GOT3 (cell line): ENCODE results near the gene CGB8.
"Not testable (repeated sequence)": the region's sequence is repeated elsewhere in the genome, so short reads cannot be mapped to it uniquely, and the experiment has no call there.

Source experiments
- DNase-seq: peaks from one replicate; lab custom pipeline; 2025; ENCODE audit warnings: mixed read lengths; lab: John Stamatoyannopoulos, UW

CGB8 gene

GRCh38 chr19:49030323-49030722 lies 18.6 kb downstream of the CGB8 start:
- not testable (repeated sequence) for DNase-seq

DNA sequence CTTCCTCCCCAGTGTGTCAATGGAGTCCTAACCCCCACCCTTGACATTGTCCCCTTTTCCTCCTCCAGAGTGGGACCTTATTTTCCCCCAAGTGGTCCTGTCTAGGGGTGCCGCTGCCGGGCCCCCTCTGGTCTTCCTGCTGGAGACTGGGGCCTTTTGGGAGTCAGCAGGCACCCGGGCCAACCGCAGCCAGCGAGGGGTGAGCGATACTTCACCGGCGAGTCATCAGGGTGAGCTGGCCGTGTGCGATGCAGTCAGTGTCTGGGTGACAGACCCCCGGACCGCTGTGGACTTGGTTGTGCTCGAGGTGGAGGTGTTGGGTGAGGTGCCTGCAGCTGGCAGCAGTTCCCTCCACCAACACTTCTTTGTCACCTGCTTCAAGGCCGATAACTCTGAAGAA lies 19.2 kb downstream of the CGB8 start:
- DNase-seq = not testable (repeated sequence)

DNA sequence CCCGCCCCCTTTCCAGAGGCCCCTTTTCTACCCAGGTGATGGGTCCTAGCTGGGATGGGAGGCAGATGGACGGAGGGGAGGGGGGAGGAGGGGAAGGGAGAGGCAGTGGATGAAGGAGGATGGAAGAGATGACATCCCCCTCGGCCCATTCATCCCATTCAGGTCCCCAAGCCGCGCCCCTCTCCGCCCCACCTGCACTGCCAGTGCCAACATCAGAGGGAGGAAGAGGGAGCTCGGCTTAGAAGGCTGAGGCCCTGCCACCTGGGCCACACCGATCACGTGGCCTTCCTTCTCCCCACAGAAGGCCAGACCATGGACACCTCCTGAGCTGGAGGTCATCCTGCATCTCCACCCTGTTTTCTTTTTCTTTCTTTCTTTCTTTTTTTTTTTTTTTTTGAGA lies 20.2 kb downstream of the CGB8 start:
- not testable (repeated sequence) for DNase-seq

DNA sequence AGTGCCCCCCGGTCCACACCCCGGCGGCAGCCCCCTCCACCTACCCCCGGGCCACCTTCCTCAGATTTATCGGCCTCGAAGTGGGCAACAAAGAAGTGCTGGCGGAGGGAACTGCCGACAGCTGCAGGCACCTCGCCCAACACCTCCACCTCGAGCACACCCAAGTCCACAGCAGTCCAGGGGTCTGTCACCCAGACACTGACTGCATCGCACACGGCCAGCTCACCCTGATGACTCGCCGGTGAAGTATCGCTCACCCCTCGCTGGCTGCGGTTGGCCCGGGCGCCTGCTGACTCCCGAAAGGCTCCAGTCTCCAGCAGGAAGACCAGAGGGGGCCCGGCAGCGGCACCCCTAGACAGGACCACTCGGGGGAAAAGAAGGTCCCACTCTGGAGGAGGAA lies 23.3 kb downstream of the CGB8 start:
- not testable (repeated sequence) for DNase-seq

- not testable (repeated sequence) for DNase-seq
Measured at GRCh38 chr19:49025088-49025487, 23.8 kb downstream of the CGB8 start.

DNA sequence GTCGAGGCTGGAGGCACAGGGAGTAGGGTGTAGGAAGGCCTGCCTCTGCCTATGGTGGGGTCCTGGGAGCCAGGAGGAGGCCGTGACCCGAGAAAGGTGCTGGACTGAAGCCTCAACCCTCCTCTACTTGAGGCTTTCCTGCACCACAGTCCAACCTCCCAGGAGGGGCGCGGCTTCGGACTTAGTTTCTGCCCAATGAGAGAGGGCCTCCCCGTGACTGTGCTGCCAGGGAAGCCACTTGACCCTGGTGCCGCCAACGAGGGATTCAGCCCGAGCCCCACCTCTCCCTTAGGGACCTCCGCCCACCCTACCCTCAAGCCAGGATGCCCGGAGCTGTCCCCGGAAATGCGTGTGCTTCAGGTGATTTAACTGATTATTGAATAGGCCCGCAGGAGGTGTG lies 24.7 kb downstream of the CGB8 start, which contains the start of gene CGB3:
CGB3 (minus strand) TSS at position 101 of the 400 bp plus-strand sequence. CDS start 362 bp downstream, outside the sequence.
- DNase-seq = not testable (repeated sequence)

DNA sequence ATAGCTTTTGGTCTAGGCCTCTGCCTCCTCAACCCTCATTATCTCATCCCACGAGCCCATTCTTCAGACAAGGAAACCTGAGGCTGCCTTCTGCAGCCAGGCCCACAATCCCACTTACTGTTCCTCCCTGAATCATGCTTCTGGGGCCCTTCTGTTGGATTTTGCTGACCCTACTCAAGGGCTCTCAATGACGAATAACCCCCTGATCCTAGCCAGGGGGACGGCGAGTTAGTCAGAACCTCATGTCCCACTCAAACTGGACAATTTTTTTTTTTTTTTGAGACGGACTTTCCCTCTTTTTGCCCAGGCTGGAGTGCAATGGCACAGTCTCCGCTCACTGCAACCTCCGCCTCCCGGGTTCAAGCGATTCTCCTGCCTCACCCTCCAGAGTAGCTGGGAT lies 26.8 kb downstream of the CGB8 start:
- DNase-seq = no peak

DNA sequence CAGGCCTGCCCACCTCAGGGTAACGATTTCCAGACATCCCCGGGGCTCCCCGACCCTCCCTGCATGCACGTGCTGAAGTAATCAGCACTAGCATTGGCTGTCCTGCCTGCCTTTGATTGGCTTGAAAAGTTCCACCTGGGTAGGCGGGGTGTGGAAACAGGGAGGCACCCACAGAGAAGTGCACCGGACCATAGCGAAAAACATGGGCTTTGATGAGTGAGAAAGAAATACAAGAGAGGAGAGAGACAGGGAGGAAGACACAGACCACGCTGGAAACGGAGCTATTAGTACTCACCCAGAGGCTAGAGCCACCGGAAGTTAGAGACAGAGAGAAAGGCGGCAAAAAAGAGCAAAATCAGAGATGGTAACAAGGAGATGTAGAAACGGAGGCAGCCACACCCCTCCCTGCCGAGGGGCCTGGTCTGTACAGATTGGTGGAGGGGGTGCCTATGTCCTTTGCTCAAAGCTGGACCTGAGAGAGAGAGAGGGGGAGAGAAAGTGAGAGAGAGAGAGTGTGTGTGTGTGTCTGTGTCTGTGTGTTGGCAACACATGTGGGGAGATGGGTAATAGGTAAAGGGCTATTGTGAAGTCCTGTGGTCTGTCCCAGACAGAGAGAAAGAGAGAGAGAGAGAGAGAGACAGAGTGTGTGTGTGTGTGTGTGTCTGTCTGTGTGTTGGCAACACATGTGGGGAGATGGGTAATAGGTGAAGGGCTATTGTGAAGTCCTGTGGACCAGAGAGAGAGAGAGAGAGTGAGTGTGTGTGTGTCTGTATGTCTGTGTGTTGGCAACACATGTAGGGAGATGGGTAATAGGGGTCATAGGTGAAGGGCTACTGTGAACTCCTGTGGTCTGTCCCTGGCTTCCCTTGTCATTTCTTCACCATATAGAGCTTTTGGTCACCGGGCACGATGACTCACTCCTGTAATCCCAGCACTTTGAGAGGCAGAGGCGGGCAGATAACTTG lies 27.7 kb downstream of the CGB8 start:
- no peak for DNase-seq

DNA sequence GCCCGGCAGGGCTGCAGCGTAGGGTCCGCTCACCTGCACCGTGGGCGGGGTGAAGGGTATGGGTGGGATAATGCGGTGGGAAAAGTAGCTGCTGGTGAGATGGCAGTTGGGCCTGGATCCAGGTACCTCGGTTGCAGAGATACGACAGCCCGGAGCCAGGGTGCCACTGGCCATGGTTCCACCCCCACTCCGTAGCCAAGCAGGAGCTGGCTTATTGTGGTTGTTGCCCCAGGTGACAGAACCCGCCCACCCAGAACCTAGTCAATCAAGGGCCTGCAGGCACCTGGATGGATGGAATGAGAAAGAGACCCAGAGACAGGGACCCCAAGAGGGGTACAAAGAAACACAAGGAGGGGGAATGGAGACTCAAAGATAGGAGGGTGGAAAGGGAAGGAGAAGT lies 28.6 kb downstream of the CGB8 start:
- DNase-seq = no peak

- DNase-seq = no peak
Measured at GRCh38 chr19:49019242-49019932, 29.5 kb downstream of the CGB8 start.

DNA sequence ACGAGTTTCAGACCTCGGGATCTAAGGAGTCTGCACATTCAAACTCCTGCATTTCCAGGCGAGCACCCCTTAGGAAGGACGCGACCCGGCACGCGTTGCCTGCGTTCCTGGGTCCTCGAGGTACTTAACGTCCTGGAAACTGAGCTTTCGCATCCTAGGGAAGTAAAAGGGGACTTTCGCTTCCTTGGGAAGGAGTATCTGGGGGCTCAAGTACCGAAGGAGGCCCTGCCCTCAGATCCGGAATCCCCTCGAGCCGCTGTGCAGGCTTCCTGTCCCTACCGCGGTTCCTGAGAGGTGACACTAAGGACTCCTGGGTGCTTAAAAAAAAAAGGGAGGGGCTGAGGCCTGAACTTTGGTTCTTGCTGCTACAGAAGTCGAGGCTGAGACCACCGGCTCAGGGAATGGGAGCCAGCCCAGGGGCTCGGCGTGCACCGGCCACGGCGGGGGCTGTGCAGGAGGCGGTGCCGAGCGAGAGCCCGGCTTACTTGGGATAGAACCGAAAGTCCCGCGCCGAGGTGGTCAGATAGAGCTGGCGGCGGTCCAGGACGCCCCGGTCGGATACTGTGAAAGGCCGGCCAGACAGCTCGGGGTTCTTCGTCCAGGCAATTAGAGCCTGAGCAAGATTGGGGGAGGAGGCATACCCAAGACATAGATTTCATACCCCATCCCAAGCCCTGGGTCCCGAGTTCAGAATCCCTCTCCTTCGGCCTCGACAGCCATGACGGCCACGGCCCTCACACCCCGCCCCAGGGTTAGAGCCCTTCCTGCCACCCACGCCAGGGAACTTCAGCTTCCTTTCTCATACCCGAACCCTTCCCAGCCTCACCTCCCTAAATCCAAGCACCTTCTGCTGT lies 30.3 kb downstream of the CGB8 start:
- not testable (repeated sequence) for DNase-seq

DNA sequence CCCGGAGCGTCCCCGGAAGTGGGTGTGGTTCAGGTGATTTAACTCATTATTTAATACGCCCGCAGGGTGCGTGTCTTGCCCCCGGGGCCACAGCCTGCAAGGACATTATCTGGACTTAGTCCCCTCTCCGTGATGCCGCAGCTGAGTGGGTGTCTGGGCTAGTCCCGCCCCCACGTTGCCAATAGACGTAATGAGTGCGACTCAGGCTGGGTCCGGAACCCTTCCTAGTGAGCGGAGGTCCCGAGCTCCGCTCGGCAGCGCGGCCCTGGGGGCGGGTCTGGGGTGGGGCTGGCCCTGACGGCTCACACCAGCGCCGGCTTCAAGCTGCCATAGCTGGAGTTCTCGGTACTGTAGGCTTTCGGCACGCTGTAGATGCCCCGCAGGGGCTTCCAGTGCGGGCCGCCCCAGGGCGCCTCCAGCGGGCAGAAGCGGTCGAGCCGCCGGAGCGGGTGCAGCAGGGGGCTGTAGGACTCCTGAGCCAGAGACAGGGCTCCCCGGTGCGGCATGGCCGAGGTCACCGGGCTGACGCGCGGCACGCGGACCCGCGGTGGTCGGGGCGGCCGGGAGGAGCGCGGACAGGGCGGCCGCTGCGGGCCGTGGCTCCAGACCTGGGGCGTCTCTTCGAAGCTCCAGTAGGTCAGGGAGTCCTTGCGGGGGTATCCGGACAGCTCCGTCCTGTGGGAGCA lies 31.1 kb downstream of the CGB8 start:
- no peak for DNase-seq

DNA sequence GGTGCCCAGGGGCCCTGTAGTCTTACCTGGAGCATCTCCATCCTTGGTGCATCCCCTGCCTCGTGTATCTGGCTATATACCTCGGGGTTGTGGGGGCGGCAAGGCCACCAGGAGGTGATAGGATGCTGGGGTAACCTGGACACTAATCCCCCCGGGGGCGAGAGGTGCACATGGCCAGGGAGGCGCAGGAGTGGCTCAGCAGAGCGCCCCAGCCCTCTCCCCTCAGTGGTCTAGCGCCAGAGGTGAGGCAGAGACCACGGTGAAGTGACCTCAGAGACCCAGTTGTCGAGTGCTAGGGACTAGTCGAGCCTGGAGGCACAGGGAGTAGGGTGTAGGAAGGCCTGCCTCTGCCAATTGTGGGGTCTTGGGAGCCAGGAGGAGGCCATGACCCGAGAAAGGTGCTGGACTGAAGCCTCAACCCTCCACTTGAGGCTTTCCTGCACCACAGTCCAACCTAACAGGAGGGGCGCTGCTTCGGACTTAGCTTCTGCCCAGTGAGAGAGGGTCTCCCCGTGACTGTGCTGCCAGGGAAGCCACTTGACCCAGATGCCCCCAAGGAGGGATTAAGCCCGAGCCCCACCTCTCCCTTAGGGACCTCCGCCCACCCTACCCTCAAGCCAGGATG lies 31.8 kb downstream of the CGB8 start, which contains the start of gene LHB:
LHB (minus strand) TSS at position 51 of the 625 bp plus-strand sequence; CDS start at position 41, 10 bp downstream.
- DNase-seq = no peak

- DNase-seq = no peak
Measured at GRCh38 chr19:49016067-49016839, 32.7 kb downstream of the CGB8 start.

DNA sequence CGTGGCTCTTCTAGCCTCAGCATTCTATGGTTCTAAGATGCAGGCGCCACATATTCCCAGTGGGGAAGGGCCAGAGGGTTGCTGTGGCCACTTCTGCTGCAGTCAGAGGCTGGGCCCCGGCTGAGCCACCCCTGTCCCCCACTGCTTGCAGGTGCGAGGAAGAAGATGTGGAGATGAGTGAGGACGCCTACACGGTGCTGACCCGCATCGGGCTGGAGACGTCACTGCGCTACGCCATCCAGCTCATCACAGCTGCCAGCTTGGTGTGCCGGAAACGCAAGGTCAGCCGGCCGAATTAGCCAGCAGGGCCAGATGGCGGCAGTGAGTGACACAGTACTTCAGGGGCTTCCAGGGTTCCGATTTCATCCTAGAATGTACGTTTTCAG lies 34.0 kb downstream of the CGB8 start:
- no peak for DNase-seq

- no peak for DNase-seq
Measured at GRCh38 chr19:49014123-49014869, 34.6 kb downstream of the CGB8 start.

GRCh38 chr19:49011194-49011593 lies 37.7 kb downstream of the CGB8 start:
- DNase-seq = no peak

DNA sequence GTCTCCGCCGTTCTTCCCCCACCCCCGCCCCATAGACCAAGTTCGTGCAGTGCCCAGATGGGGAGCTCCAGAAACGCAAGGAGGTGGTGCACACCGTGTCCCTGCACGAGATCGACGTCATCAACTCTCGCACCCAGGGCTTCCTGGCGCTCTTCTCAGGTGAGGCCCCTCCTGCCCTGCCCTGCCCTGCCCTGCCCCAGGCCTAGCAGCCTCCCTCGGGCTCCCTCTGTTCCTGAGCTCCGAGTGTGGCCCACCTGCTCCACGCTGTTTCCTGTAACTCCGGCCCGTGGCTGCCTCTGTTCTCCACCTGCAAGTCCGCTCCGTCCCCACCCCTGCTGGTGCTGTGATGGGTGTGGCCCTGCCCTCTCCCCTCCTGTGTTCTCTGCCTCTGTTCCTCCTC lies 38.5 kb downstream of the CGB8 start:
- DNase-seq = no peak

- DNase-seq = no peak
Measured at GRCh38 chr19:49009828-49010227, 39.1 kb downstream of the CGB8 start.
